Lung (tissue), 12 donors: ENCODE data around the gene VWCE. TPM values are rescaled to one million over a fixed set of nuclear protein-coding genes. Genes with fewer than 3 reads are reported as not detected.

Experiments used
- ATAC-seq: fragments of 200-7000 bp; cut with Tn5 transposase; one replicate; pipeline ENCODE4 v1.9.1; 2020; ENCODE audit warnings: moderate number of reproducible peaks; ENCODE audit not compliant: insufficient read depth, low FRiP score
- DNase-seq, 3 donors: peaks; one replicate each; pipeline ENCODE4 v3.0.0-alpha.2; 2013 to 2017
- H3K27ac ChIP-seq, 2 donors: one replicate each; pipeline ENCODE4 v1.5.1; 2013; ENCODE audit warnings: mild to moderate bottlenecking in 2 of 2, moderate library complexity in 2 of 2, control low read depth in 1 of 2, inconsistent platforms in 1 of 2, low read depth in 1 of 2, low read length in 1 of 2
- H3K27me3 ChIP-seq, 3 donors: one replicate each; pipeline ENCODE4 v1.5.1; 2013; ENCODE audit warnings: low read length in 2 of 3; ENCODE audit not compliant: control insufficient read depth in 3 of 3, insufficient read depth in 3 of 3
- H3K36me3 ChIP-seq, 4 donors: one replicate each; pipeline ENCODE4 v1.5.1; 2013; ENCODE audit warnings: low read length in 4 of 4, mild to moderate bottlenecking in 1 of 4, moderate library complexity in 1 of 4; ENCODE audit not compliant: control insufficient read depth in 4 of 4, insufficient read depth in 4 of 4
- H3K4me1 ChIP-seq, 5 donors: one replicate each; pipeline ENCODE4 v1.5.1; 2013; ENCODE audit warnings: low read length in 5 of 5, mild to moderate bottlenecking in 2 of 5, moderate library complexity in 1 of 5; ENCODE audit not compliant: control insufficient read depth in 5 of 5, insufficient read depth in 5 of 5
- H3K4me3 ChIP-seq: one replicate; pipeline ENCODE4 v1.5.1; 2013; ENCODE audit warnings: mild to moderate bottlenecking, control low read depth, moderate library complexity
- H3K9ac ChIP-seq, 2 donors: one replicate each; pipeline ENCODE4 v1.5.1; 2013; ENCODE audit warnings: low read length in 2 of 2, control low read depth in 1 of 2; ENCODE audit not compliant: insufficient read depth in 1 of 2
- H3K9me3 ChIP-seq, 4 donors: one replicate each; pipeline ENCODE4 v1.5.1; 2013; ENCODE audit warnings: low read length in 3 of 4, mild to moderate bottlenecking in 1 of 4, moderate library complexity in 1 of 4; ENCODE audit not compliant: control insufficient read depth in 4 of 4, insufficient read depth in 3 of 4
- CTCF ChIP-seq: IDR thresholded peaks from 2 replicates; pipeline ENCODE4 v1.5.1; 2012; ENCODE audit warnings: mild to moderate bottlenecking; ENCODE audit errors: control extremely low read depth, extremely low read depth
- WGBS, 2 donors: extraction: QIAGEN DNeasy Blood & Tissue Kit; methylation state at CpG; one replicate each; pipeline ENCODE4 v1.1.7; 2013; 5-methylcytosine and 5-hydroxymethylcytosine counted together
- polyA plus RNA-seq, 2 donors: library from polyadenylated mRNA; stranded (reverse); fragments of 200-250 nt; gene quantifications; one replicate each; pipeline ENCODE4 v1.2.1, GENCODE V29; 2013
- total RNA-seq, 2 donors: library from RNA; depleted of rRNA in 1 of 2; stranded (reverse); fragments of >200 nt in 1 of 2; gene quantifications; one replicate each; pipeline ENCODE4 v1.2.1, GENCODE V29; 2014 to 2021
- donor health status: control.
- donor health status: control.
- donor health status: Bipolar disorder and iron deficiency.
- donor health status: healthy.
- donor health status: DM: yes; HTN: yes; CAD: no.

VWCE gene
- total and polyA plus RNA-seq, 4 donors = 0.13 to 1.2 (median 0.60) TPM

GRCh38 chr11:61290905-61291690, 4.0 kb downstream of the VWCE start:
- Histone ChIP-seq H3K4me3 (no peak overlapping the region), H3K36me3 (no peaks in the 10 kb centered on the region), H3K9ac (no peak overlapping the region), H3K27me3 (no peaks in the 10 kb centered on the region), H3K4me1 (peaks cover 0 to 17% (median 6%) of the 10 kb centered on the region in 5 donors), H3K27ac (no peak overlapping the region), H3K9me3 (peaks cover 0 to 12% (median 0%) of the 10 kb centered on the region in 4 donors)
- no peak for TF ChIP-seq CTCF
- WGBS, 2 donors = 82 to 87% methylated on average over 12 of the region's 12 CpGs
- no peak for ATAC-seq
- DNase-seq = no peak

- peaks cover 0 to 5% (median 0%) of the 10 kb centered on the region in 4 donors for H3K9me3 ChIP-seq
- DNase-seq (no peak), ATAC-seq (no peak)
- no peak overlapping the region for H3K4me3 ChIP-seq
- TF ChIP-seq CTCF = no peak
- H3K9ac ChIP-seq = no peak overlapping the region
- H3K27me3 ChIP-seq = no peaks in the 10 kb centered on the region
- no peaks in the 10 kb centered on the region for H3K36me3 ChIP-seq
- 82 to 84% methylated on average over 14 of the region's 14 CpGs for WGBS, 2 donors
- no peaks in the 10 kb centered on the region for H3K4me1 ChIP-seq
- H3K27ac ChIP-seq = no peak overlapping the region
Observed at GRCh38 chr11:61287338-61287977, 7.7 kb downstream of the VWCE start.

GRCh38 chr11:61283613-61284012, 11.5 kb downstream of the VWCE start:
- H3K4me3 ChIP-seq = no peak overlapping the region
- H3K36me3 ChIP-seq = no peaks in the 10 kb centered on the region
- no peak for DNase-seq
- ATAC-seq = no peak
- 88 to 95% methylated on average over 4 of the region's 4 CpGs for whole genome bisulfite sequencing, 2 donors
- TF ChIP-seq CTCF = no peak
- no peaks in the 10 kb centered on the region for H3K27me3 ChIP-seq
- H3K9me3 ChIP-seq = peaks cover 0 to 3% (median 0%) of the 10 kb centered on the region in 4 donors
- no peak overlapping the region for H3K27ac ChIP-seq
- H3K9ac ChIP-seq = no peak overlapping the region
- H3K4me1 ChIP-seq = no peaks in the 10 kb centered on the region
